NCI-H774 (cell line): ENCODE measurements around the gene FBXO15.
A peak's percentile ranks its signal among the peaks of the same experiment; 100 is the strongest.

Experiments
- DNase-seq: peaks from one replicate; lab custom pipeline; 2025; lab: John Stamatoyannopoulos, UW

FBXO15 gene

GRCh38 chr18:74147779-74148542 lies at the start of gene FBXO15, which contains the start of gene TIMM21:
FBXO15 (minus strand) TSS chr18:74147834; CDS start chr18:74147785, 49 bp downstream.
TIMM21 (plus strand) TSS chr18:74148523; CDS start chr18:74148809, 286 bp downstream.
- DNase-seq = peak; percentile 96

GRCh38 chr18:74196220-74197119 lies 48.8 kb upstream of the FBXO15 start:
- DNase-seq = peak; percentile 53

DNA sequence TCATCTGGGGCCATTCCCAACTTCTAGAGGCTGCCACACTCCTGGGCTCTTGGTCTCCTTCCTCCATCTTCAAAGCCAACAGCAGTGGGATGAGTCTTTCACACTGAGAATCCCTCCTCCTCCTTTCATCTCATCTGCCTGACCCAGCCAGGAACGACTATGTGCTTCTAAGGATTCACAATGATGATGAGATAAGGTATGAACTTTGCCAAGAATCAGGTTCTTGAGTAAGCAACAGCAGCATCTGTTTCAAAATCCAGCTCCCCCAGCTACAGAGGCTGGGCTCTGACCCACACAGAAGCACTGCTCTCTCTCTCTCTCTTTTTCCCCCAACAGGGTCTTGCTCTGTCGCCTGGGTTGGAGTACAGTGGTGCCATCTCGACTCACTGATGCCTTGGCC lies 47.1 kb upstream of the FBXO15 start:
- DNase-seq = no peak

GRCh38 chr18:74191577-74191976 lies 43.9 kb upstream of the FBXO15 start:
- DNase-seq = no peak

GRCh38 chr18:74190086-74190485 lies 42.5 kb upstream of the FBXO15 start:
- no peak for DNase-seq

GRCh38 chr18:74186661-74187060 lies 39.0 kb upstream of the FBXO15 start:
- DNase-seq = no peak

GRCh38 chr18:74185860-74186259 lies 38.2 kb upstream of the FBXO15 start:
- DNase-seq = no peak

- no peak for DNase-seq
Measured at GRCh38 chr18:74184875-74185274, 37.2 kb upstream of the FBXO15 start.

DNA sequence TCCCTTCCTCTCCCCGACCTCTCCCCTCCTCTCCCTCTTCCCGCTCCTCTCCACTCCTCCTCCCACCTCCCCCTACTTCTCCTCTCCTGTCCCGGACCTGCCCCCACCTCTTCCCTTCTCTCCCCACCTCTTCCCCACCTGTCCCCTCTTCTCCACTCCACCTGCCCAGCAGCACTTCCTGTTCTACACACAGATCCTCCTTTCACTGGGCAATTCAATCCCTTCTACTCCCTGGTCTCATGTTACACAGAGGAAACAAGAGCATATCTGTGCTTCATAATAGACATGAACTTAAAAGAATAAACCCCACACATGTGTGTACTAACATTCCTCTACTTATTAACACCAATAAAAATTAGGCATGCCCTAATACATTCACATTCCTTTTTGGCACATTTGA lies 35.5 kb upstream of the FBXO15 start:
- peak; percentile 22 for DNase-seq

GRCh38 chr18:74182335-74182734 lies 34.7 kb upstream of the FBXO15 start:
- no peak for DNase-seq

GRCh38 chr18:74179623-74180199 lies 32.1 kb upstream of the FBXO15 start:
- no peak for DNase-seq

DNA sequence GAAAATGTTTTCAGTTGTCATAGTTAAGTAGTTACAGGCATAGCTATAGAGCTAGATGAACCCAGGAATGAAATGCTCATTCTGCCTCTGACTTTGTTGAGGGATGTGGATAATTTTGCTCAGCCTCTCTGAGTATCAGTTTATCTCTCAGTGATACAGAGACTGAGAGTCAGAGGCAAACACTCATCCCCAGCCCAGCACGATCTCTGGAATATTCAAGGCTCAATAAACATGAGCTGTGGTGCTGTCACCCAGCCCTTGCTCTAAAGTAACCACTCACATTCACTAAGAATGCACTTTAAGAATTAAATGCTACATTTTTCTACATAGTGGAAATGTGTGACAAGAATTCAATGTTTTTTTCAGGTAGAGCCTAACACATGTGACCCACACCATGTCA lies 31.2 kb upstream of the FBXO15 start:
- DNase-seq = no peak

DNA sequence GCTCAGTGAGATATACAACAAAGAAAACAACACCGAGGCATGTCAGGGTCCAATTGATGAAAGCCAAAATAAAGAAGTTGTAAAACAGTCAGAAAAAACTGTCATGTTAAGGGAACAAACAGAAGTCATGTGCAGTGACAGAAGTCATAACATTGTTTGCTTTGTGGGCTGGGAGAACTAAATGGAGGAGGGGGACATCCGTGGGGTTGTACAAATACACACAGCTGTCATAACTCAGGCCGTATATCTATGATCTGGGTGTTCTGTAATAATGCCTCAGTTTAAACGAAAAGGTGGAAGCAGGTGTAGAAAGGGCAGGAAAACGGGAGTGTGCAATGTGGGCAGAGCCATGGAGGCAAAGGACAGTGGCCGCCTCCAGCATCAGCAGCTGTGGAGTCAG lies 28.0 kb upstream of the FBXO15 start:
- DNase-seq = no peak

GRCh38 chr18:74173434-74173750 lies 25.8 kb upstream of the FBXO15 start:
- DNase-seq = no peak

GRCh38 chr18:74172697-74173433 lies 25.2 kb upstream of the FBXO15 start:
- DNase-seq = no peak

GRCh38 chr18:74171910-74172606 lies 24.4 kb upstream of the FBXO15 start:
- DNase-seq = no peak

GRCh38 chr18:74166386-74166785 lies 18.8 kb upstream of the FBXO15 start:
- no peak for DNase-seq

GRCh38 chr18:74163019-74163660 lies 15.5 kb upstream of the FBXO15 start:
- no peak for DNase-seq

DNA sequence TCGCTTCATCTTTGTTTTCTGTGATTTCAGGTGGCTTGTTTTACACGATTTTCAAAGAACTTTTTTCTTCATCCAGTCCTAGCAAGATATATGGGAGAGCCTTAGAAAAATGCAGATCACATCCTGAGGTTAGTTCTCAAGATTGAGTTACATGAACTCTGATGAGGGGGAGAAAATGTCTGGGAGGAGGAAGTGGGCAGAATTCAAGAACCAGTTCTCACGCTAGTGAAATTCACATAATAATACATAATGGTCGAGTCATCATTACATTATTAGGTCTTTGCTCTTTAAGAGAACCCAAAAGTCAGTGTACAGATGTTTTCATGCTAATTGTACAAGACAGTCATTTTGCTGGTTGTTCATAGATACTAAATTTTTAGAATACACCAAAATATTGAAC lies 7.6 kb upstream of the FBXO15 start:
- DNase-seq = no peak

- no peak for DNase-seq
Measured at GRCh38 chr18:74154716-74155115, 7.1 kb upstream of the FBXO15 start.

DNA sequence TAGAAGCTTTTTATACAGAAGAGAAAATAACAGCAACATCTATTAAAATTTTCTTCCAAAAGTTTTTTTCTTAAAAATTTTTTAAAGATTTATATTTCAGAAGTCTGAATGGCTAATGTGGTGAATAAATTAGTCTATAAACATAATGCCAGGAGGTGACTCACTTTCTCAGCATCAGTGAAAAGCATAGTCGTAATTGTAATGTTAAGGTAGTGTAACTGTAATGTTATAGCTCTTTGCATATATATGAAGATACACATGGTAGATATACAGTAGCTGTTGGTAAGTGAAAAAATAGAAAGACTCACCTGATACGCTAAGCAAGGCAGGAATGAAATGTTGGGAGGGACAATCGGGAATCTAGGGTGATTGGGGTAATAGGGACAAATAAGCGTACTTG lies 6.2 kb upstream of the FBXO15 start:
- no peak for DNase-seq
